ENCODE data around the gene RNF6. TPM values are rescaled to one million over a fixed set of nuclear protein-coding genes. Genes with fewer than 3 reads are reported as not detected.

Gene RNF6
- 14.9 TPM for total RNA-seq (ENCODE audit: unreplicated experiment)
- long read RNA-seq, partial matches to known transcripts, result 0 of 2 reads
- long read RNA-seq, other reads (novel, unspliced or antisense), result 0 of 2 reads

- peaks cover 11% of the 10 kb centered on the region for H3K9me3 Mint-ChIP-seq (ENCODE audit: unreplicated experiment)
- peak within 1 kb of the TSS; percentile 99 for H3K27ac Mint-ChIP-seq (ENCODE audit: unreplicated experiment)
These were observed at the start of gene RNF6 for GRCh38 chr13:26221721-26222519. TSS of gene RNF6 (minus strand) at chr13:26222314. CDS start at chr13:26219649, 2,665 bp downstream.

GRCh38 chr13:26270707-26271106 lies 48.6 kb upstream of the RNF6 start:
- H3K4me3 Mint-ChIP-seq (ENCODE audit: unreplicated experiment), result no peak overlapping the region

More at GRCh38 chr13:26221721-26222519, at the start of gene RNF6:
- DNase-seq, result peak; percentile 84
- peaks cover 8% of the 10 kb centered on the region for H3K4me1 Mint-ChIP-seq (ENCODE audit: low read depth, unreplicated experiment)
- no peaks in the 10 kb centered on the region for H3K36me3 Mint-ChIP-seq (ENCODE audit: unreplicated experiment)
- no peak for TF ChIP-seq CTCF (IDR thresholded peaks at IDR 0.05; ENCODE audit: partially characterized antibody, unreplicated experiment)
- peak within 1 kb of the TSS; percentile 100 for H3K4me3 Mint-ChIP-seq (ENCODE audit: unreplicated experiment)
- peaks cover 4% of the 10 kb centered on the region for H3K27me3 Mint-ChIP-seq (ENCODE audit: unreplicated experiment)

GRCh38 chr13:26266311-26266710 lies 44.2 kb upstream of the RNF6 start:
- no peaks in the 10 kb centered on the region for H3K36me3 Mint-ChIP-seq (ENCODE audit: unreplicated experiment)
- no peak for DNase-seq
- no peak overlapping the region for H3K4me3 Mint-ChIP-seq (ENCODE audit: unreplicated experiment)
- H3K27ac Mint-ChIP-seq (ENCODE audit: unreplicated experiment), result no peak overlapping the region
- H3K4me1 Mint-ChIP-seq (ENCODE audit: low read depth, unreplicated experiment), result peaks cover 15% of the 10 kb centered on the region
- peaks cover 1% of the 10 kb centered on the region for H3K9me3 Mint-ChIP-seq (ENCODE audit: unreplicated experiment)
- no peak for TF ChIP-seq CTCF (IDR thresholded peaks at IDR 0.05; ENCODE audit: partially characterized antibody, unreplicated experiment)
- H3K27me3 Mint-ChIP-seq (ENCODE audit: unreplicated experiment), result no peaks in the 10 kb centered on the region

More at GRCh38 chr13:26270707-26271106, 48.6 kb upstream of the RNF6 start:
- H3K36me3 Mint-ChIP-seq (ENCODE audit: unreplicated experiment), result no peaks in the 10 kb centered on the region
- TF ChIP-seq CTCF (IDR thresholded peaks at IDR 0.05; ENCODE audit: partially characterized antibody, unreplicated experiment), result no peak
- H3K27ac Mint-ChIP-seq (ENCODE audit: unreplicated experiment), result no peak overlapping the region
- H3K9me3 Mint-ChIP-seq (ENCODE audit: unreplicated experiment), result peaks cover 1% of the 10 kb centered on the region
- H3K4me1 Mint-ChIP-seq (ENCODE audit: low read depth, unreplicated experiment), result peaks cover 7% of the 10 kb centered on the region
- no peak for DNase-seq
- peaks cover 1% of the 10 kb centered on the region for H3K27me3 Mint-ChIP-seq (ENCODE audit: unreplicated experiment)

GRCh38 chr13:26262156-26262555 lies 40.0 kb upstream of the RNF6 start:
- TF ChIP-seq CTCF (IDR thresholded peaks at IDR 0.05; ENCODE audit: partially characterized antibody, unreplicated experiment), result no peak
- no peaks in the 10 kb centered on the region for H3K9me3 Mint-ChIP-seq (ENCODE audit: unreplicated experiment)
- no peak for DNase-seq
- no peaks in the 10 kb centered on the region for H3K27me3 Mint-ChIP-seq (ENCODE audit: unreplicated experiment)
- no peak overlapping the region for H3K27ac Mint-ChIP-seq (ENCODE audit: unreplicated experiment)
- peaks cover 22% of the 10 kb centered on the region for H3K4me1 Mint-ChIP-seq (ENCODE audit: low read depth, unreplicated experiment)
- no peak overlapping the region for H3K4me3 Mint-ChIP-seq (ENCODE audit: unreplicated experiment)
- H3K36me3 Mint-ChIP-seq (ENCODE audit: unreplicated experiment), result no peaks in the 10 kb centered on the region

- no peak for DNase-seq
- Mint-ChIP-seq H3K4me3 (ENCODE audit: unreplicated experiment) (no peak overlapping the region), H3K36me3 (ENCODE audit: unreplicated experiment) (no peaks in the 10 kb centered on the region), H3K27ac (ENCODE audit: unreplicated experiment) (no peak overlapping the region), H3K9me3 (ENCODE audit: unreplicated experiment) (peaks cover 5% of the 10 kb centered on the region), H3K4me1 (ENCODE audit: low read depth, unreplicated experiment) (peaks cover 22% of the 10 kb centered on the region), H3K27me3 (ENCODE audit: unreplicated experiment) (peaks cover 6% of the 10 kb centered on the region)
- no peak for TF ChIP-seq CTCF (IDR thresholded peaks at IDR 0.05; ENCODE audit: partially characterized antibody, unreplicated experiment)
These were observed 37.5 kb upstream of the RNF6 start for GRCh38 chr13:26259634-26260033.

All from glutamatergic neuron (in vitro differentiated cells).